DMS79 (cell line): Measurements from ENCODE around the gene VSIR.
A peak's percentile ranks its signal among the peaks of the same experiment; 100 is the strongest.

Experiments
- DNase-seq: peaks from one replicate; lab custom pipeline; 2025; lab: John Stamatoyannopoulos, UW

Gene VSIR

DNA sequence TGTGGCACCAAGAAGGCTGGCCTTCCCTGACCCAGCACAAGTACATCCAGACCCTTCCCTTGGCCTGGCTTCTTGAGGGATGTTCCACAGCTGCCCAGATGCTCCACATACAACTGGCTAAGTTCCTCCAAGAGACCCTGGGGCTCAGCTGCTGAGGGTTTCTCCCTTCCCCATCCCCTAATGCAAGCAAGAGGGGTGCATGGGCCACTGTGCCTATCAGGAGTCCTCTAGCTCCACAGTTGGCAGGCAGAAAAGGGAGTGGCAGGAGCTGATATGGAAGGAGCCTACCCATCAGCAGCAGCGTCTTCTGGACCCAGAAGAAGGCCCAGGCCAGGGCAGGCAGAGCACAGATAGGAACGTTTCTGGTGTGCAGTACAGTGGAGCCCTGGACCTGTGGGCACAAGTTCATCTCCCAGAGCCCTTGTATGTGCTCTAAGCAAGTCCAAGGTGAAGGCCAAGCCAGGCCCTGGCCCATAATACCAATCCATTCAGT, 26.2 kb downstream of the VSIR start:
- no peak for DNase-seq

DNA sequence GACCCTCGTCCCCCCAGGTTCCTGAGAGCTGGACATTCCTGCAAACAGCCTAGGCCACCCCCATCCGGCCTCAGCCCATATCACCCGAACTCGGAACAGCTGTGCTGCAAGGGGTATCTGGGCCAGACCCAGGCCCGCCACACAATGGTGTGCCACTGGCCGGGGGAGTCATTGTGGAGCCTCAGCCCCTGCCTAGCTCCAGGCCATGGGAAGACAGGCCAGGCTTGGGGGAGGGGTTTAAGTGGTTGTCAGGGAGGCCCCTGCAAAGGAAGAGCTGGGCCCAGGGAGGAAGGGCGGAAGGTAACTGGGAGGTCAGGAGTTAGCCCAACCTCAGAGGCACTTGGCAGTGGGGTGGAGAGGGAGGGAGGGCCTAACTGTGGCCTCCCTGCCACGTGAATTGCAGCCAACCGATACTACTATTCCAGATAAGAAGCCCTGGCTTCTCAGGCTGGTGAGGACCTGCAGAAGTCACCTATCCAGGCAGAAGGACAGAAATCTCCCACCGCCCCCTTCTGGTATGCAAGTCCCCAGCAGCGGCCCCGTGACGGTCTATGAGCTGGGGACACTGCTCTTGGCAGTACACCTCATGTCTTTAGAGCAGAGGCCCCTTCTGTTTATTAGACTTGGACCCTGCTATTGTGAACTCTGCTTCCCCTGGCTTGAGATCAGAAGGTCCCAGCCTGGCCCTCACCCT, 26.8 kb downstream of the VSIR start:
- no peak for DNase-seq

DNA sequence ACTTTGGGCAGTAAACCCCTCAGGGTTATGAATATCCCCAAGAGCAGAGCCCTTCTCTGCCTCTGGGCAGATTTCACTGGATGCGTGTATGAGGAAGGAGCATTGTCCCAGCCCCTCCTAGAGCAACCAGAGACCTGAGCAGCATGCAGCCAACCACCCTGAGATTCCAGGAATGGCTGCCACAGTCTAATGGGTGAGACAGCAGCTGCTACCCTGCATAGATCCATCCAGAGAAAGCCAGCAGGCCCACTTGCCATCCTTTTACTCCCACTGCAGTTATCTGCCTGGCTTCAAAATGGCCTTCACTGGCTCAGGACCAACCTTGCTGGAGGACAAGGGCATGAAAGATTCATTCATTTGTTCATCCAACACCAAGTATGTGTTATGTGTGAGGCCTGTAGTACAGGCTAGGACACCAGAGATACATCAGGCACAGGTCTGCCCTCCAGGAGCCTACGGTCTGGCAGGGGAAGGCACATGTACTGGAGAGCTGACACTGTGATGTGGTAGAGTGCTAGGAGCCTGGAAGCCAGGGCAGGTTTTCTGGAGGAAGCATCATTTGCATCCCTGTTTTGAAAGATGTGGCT, 27.6 kb downstream of the VSIR start:
- no peak for DNase-seq

DNA sequence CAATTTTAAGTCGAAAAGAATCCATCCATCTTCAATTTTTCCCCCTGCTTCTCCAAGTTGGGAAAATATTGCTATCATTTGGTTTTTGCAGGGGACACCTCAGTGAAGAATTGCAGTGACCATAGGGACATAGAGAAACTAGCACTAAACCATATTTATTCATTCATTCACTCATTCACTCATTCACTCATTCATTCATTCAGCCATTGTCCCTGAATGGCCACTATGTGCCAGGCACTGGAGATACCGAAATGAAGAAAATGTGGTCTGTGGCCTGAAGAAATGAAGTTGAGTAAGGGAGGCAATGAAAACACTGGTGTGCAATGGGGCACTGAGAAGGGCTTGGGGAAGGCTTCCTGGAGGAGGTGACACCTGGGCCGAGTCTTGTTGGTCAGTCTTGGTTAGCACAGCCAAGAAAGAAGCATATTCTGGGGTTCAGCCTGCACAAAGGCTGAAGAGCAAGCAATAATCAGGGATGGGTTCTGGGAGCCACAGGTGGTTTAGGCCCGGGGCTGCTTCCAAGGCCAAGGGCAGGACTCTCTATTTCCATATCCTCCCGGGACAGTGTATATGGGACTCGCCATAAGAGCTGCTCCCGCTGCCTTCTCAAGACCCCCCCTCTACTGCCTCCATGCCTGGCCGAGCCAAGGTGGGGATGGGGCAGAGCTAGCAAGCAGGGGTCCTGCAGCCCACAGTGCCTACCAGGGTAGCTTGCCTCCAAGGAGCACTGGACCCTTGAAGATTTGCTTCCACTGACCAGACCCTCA, 28.2 kb downstream of the VSIR start:
- DNase-seq: no peak

DNA sequence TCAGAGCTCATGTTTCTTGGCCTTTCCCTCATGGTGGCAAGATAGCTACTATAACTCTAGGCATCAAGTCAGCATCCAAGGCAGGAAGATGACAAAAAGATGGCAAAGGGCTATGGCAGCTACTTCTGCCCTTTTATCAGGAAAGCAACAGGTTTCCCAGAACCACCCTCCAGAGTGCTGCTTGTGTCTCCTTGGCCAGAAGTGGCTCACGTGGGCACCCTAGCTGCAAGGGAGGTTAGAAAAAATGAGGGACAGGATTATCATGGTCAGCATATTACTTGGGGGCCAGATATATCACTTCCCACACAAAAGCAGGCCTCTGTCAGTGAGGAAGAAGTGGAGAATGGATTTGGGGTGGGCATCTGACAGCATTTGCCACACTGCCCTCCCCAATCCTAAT, 29.5 kb downstream of the VSIR start:
- no peak for DNase-seq

DNA sequence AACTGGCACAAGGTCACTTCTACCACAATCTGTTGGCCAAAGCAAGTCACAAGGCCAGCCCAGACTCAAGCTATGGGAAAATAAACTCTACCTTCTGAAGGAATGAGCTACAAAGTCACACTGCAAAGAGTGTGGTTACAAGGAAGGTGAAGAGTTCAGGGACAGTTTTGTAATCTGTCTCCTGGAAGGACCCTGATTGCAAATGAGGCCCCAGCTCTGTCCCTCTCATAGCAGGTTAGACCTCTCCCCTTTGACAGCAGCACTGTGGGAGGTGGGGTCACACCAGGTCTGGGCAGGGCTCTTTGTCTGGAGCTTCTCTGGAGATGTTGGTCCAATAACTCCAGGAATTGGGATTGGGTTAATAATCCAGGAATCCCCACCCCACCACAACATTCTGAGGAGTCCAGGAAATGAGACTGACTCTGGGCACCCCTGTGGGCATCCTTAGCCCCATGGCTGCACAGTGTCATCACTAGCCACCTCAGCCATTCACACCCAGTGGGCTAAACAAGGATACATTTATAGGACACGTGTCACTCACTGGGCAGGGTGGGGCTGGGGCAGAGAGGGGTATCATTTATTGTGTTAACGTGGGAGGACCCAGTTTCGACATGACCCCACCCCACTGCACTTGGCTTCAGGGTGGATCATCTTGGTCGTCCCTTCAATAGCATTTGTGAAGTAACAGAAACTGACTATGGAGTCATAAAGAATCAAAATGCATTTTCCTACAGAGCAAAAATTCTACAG, 30.1 kb downstream of the VSIR start:
- DNase-seq: no peak

GRCh38 chr10:71742301-71743088, 30.8 kb downstream of the VSIR start:
- no peak for DNase-seq

GRCh38 chr10:71741671-71742070, 31.6 kb downstream of the VSIR start:
- DNase-seq: no peak

DNA sequence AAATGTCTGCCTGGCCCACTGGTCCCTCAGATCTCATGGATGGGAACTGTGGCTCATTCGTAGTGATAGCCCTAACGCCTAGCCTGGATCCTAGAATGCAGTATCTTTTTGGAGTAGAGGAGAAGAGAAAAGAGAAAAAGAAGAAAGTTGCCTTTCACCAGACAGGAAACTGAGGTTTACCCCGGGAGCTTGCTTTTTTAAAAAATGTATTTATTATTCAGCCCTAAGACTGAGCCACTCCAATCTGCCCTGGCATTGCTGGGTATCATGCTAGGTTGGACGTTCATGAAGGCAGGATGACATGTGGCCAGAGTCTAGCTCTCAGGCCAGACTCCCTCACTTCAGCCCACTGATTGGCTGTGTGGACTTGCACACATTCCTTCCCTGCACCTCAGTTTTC, 32.3 kb downstream of the VSIR start:
- DNase-seq: no peak

GRCh38 chr10:71740069-71740653, 33.2 kb downstream of the VSIR start:
- DNase-seq: peak; percentile 12

GRCh38 chr10:71739358-71739900, 33.9 kb downstream of the VSIR start:
- DNase-seq: no peak

DNA sequence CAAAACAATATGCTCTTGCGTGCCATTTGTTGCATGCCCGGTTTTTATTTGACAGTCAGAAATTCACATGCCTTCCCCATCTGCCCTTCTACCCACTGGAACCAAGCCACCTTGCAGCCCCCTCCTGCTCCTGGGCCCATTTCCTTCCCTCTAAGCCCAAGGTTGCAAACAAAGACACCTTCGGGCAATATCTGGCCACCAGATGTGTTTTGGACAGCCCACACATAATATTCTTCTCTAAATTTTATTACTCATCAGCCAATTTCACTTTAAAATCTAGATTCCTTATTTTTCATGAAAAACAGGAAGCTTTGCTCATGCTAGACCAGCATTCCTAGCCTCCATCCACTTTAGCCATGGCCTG, 35.5 kb downstream of the VSIR start:
- DNase-seq: no peak

GRCh38 chr10:71737001-71737833, 36.1 kb downstream of the VSIR start:
- no peak for DNase-seq

- no peak for DNase-seq
Measured at GRCh38 chr10:71736570-71736952, 36.8 kb downstream of the VSIR start.

DNA sequence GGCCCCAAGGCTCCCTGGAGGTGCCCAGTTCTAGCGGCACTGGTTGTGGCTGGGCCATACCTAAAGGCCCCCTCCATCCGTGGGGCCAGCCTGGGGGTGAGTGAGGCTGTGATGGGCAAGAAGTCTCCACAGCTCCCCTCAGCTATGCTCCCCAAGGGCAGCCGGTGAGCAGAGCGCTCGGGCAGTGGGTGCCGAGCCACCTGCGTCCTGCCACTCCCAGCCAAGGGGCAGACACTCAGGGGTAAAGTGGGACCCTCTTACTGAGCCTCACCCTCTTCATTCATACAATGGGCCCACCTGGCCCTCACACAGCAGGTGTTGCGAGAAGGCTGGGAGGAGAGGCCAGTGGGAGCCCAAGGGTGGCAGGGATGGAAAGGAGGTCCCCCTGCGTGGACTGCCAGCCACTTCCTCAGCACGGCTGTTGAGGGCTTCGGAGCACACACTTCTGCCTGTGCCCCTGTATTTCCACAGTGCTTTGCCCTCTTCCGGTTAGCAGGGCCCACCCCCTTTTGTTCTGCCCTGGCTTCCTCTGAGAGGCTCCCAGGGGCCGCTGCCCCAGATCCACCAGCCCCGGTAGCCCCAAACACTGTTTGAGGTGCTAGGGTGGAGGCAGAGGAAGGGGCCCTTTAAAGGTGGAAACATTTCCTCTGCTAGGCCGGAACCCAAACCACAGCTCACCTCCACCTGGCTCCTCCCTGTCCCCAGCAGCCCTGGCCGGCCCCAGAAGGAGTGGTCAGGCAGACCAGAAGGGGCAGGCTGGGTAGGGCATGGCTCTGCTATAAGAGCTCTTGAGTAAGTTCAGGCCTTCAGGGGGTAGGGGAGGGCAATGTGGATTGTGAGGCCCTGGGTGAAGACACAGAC, 37.4 kb downstream of the VSIR start:
- no peak for DNase-seq

GRCh38 chr10:71734797-71735196, 38.5 kb downstream of the VSIR start:
- no peak for DNase-seq

GRCh38 chr10:71731791-71732190, 41.5 kb downstream of the VSIR start:
- no peak for DNase-seq

GRCh38 chr10:71729161-71729636, 44.1 kb downstream of the VSIR start:
- DNase-seq: no peak
